Esophagus muscularis mucosa (tissue), 4 donors: Measurements from ENCODE around the gene CARMIL1.

Source experiments
- EP300 ChIP-seq: sonication (generic); formaldehyde crosslinking; IDR thresholded peaks from one replicate; pipeline ENCODE4 v1.6.1; 2017; ENCODE audit warnings: antibody characterized with exemption
- POLR2A ChIP-seq: fragments of 450-650 bp; IDR thresholded peaks from one replicate; pipeline ENCODE4 v1.6.1; 2017; ENCODE audit warnings: antibody characterized with exemption, moderate library complexity, mild to moderate bottlenecking, low read depth
- POLR2AphosphoS5 ChIP-seq, 2 donors: sonication (generic); formaldehyde crosslinking; IDR thresholded peaks; one replicate each; pipeline ENCODE4 v1.6.1; 2017; ENCODE audit warnings: antibody characterized with exemption in 2 of 2
- TF ChIP-seq, protein P1 (sequence below), 3 experiments: fragments of 200-600 bp in 2 of 3; fragments of 450-650 bp in 1 of 3; sonication (generic) in 2 of 3; IDR thresholded peaks; one replicate each; pipeline ENCODE4 v1.5.1; 2017 to 2019; ENCODE audit warnings: antibody characterized with exemption in 3 of 3, mild to moderate bottlenecking in 2 of 3, moderate library complexity in 1 of 3

DNA sequence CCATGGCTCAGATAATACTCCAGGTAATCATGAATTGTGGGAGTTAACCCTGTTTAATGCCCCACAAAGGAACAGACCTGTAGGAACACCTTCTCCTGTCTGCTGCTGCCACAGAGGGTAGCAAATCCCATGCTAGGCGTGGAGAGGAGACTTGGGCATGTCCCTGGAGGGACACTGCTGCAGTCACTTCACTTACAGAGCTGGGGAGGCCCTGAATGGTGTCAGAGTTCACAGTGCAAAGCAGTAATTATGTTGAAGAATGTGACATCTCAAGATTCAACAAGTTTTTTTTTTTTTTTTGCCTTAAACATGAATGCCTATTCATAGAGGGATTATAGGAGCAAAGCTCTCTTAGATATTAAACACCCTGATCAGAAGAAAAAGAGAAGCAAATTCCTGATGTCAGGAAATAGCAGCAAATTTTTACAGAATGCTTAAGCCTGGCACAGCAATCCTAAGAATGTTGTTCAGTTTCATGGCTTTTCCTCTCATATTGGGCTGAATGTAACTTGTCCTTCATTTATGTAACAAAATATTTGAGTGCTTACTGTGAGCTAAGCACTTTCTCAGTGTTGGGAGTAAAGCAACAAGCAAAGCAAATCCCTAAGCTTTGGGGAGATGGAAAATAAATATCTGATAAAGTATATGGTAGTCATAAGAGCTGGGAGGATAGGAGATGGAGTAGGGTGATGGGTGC, 45.0 kb downstream of the CARMIL1 start:
- TF ChIP-seq, protein P1, sequence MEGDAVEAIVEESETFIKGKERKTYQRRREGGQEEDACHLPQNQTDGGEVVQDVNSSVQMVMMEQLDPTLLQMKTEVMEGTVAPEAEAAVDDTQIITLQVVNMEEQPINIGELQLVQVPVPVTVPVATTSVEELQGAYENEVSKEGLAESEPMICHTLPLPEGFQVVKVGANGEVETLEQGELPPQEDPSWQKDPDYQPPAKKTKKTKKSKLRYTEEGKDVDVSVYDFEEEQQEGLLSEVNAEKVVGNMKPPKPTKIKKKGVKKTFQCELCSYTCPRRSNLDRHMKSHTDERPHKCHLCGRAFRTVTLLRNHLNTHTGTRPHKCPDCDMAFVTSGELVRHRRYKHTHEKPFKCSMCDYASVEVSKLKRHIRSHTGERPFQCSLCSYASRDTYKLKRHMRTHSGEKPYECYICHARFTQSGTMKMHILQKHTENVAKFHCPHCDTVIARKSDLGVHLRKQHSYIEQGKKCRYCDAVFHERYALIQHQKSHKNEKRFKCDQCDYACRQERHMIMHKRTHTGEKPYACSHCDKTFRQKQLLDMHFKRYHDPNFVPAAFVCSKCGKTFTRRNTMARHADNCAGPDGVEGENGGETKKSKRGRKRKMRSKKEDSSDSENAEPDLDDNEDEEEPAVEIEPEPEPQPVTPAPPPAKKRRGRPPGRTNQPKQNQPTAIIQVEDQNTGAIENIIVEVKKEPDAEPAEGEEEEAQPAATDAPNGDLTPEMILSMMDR (IDR thresholded peaks at IDR 0.05) = no peak
- TF ChIP-seq POLR2A (no peak), EP300 (no peak), POLR2AphosphoS5 (IDR thresholded peaks at IDR 0.05) (no peak)
